Epithelial cell of proximal tubule (primary cell): ENCODE measurements around the gene XRN2. TPM values are rescaled to one million over a fixed set of nuclear protein-coding genes. Genes with fewer than 3 reads are reported as not detected.

Experiments used
- DNase-seq: peaks from one replicate; pipeline ENCODE4 v3.0.0-alpha.2; 2011; ENCODE audit warnings: low read depth
- H3K4me3 ChIP-seq: 2 replicates; pipeline ENCODE4 v1.5.1; 2011; ENCODE audit warnings: low read depth, mild to moderate bottlenecking, low read length
- CTCF ChIP-seq: conservative IDR thresholded peaks from 2 replicates; pipeline ENCODE4 v1.5.1; 2012; ENCODE audit warnings: low read depth, mild to moderate bottlenecking, low read length
- total RNA-seq: library from RNA; depleted of rRNA; stranded (reverse); fragments of >200 nt; gene quantifications from 2 replicates; pipeline ENCODE4 v1.2.3, GENCODE V29; 2015

Gene XRN2
- total RNA-seq, 1 donor from 2014 or later = 92.0 TPM

- no peak for DNase-seq
- H3K4me3 ChIP-seq = no peak overlapping the region
- TF ChIP-seq CTCF = no peak
Observed at GRCh38 chr20:21308340-21308739, 5.2 kb downstream of the XRN2 start.

DNA sequence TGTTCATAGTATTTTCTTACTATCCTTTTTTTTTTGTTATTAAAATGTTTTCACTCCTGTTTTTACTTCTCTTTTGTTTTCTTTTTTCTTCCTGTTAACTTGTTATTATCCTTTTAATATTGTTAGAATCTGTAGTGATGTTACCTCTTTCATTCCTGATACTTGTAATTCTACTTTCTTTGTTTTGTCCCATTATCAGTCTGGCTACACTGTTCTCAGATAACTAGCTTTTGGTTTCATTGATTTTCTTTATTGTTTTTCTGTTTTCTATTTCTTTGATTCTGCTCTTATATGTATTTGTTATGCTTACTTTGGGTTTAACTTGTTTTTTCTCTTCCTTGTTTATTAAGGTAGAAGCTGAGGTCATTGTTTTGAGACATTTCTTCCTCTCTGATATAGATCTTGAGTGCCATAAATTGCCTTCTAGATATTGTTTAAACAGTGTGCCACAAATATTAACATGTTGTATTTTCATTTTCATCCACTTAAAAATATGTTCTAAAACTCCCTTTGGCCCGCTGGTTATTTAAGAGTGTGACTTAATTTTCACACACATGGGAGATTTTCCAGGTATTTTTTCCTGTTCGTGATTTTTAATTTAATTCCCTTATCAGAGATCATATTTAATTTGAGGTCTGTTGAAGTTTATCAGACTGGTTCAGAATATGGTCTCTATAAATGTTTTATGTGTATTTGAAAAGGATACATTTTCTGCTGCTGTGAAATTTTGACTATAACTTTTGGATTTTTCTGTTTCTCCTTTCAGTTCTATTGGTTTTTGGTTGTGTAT is 6.7 kb downstream of the XRN2 start:
- no peak for TF ChIP-seq CTCF
- no peak for DNase-seq
- no peak overlapping the region for H3K4me3 ChIP-seq

- no peak for TF ChIP-seq CTCF
- H3K4me3 ChIP-seq = no peak overlapping the region
- DNase-seq = no peak
Observed at GRCh38 chr20:21312813-21313474, 9.8 kb downstream of the XRN2 start.

DNA sequence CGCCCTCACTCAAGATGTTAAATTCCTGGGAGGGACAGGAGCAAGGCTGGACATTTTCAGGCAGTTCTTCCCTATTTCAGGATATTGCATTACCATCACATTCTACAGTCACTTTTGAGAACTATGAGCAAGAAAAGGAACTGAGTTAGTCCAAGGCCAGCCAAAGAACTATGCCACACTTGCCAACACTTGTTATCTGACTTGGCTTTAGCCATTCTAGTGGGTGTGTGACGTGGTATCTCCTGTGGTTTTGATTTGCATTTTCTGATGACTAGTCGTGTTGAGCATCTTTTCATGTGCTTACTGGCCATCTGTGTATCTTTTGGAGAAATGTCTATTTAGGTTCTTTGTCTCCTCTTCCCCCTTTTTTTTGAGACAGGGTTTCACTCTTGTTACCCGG is 12.0 kb downstream of the XRN2 start:
- H3K4me3 ChIP-seq = no peak overlapping the region
- DNase-seq = no peak
- no peak for TF ChIP-seq CTCF

GRCh38 chr20:21322083-21322710 is 19.1 kb downstream of the XRN2 start:
- H3K4me3 ChIP-seq = no peak overlapping the region
- no peak for DNase-seq
- TF ChIP-seq CTCF = no peak

- H3K4me3 ChIP-seq = no peak overlapping the region
- no peak for TF ChIP-seq CTCF
- DNase-seq = no peak
Observed at GRCh38 chr20:21322921-21323331, 19.8 kb downstream of the XRN2 start.
